Right lobe of liver (tissue), 6 donors: Measurements from ENCODE around the gene IMP4. TPM values are rescaled to one million over a fixed set of nuclear protein-coding genes. Genes with fewer than 3 reads are reported as not detected.
A peak's percentile ranks its signal among the peaks of the same experiment; 100 is the strongest.

ENCODE experiments used
- ATAC-seq, 4 donors: fragments of 200-7000 bp; cut with Tn5 transposase; one replicate each; pipeline ENCODE4 v1.9.1; 2020; ENCODE audit warnings: mild to moderate bottlenecking in 4 of 4, moderate library complexity in 4 of 4
- DNase-seq, 3 donors: peaks; one replicate each; pipeline ENCODE4 v3.0.0-alpha.2; 2020
- H3K27ac ChIP-seq, 3 donors: fragments of 200-600 bp; one replicate each; pipeline ENCODE4 v1.8.0; 2022
- H3K27me3 ChIP-seq, 2 donors: fragments of 200-600 bp; one replicate each; pipeline ENCODE4 v1.8.0; 2022
- H3K36me3 ChIP-seq, 4 donors: fragments of 200-600 bp; sonication (generic) in 1 of 4; one replicate each; pipeline versions ENCODE4 v1.5.1 to v1.8.0; 2017 to 2022; ENCODE audit warnings: control low read depth in 1 of 4
- H3K4me1 ChIP-seq, 4 donors: fragments of 200-600 bp; sonication (generic) in 1 of 4; one replicate each; pipeline versions ENCODE4 v1.5.1 to v1.8.0; 2017 to 2022; ENCODE audit warnings: control low read depth in 1 of 4
- H3K4me3 ChIP-seq, 3 donors: fragments of 200-600 bp; one replicate each; pipeline ENCODE4 v1.8.0; 2022
- H3K9me3 ChIP-seq, 4 donors: fragments of 200-600 bp; sonication (generic) in 1 of 4; one replicate each; pipeline versions ENCODE4 v1.5.1 to v1.8.0; 2017 to 2022; ENCODE audit warnings: control low read depth in 1 of 4
- POLR2A ChIP-seq: fragments of 450-650 bp; IDR thresholded peaks from one replicate; pipeline ENCODE4 v1.6.1; 2017; ENCODE audit warnings: antibody characterized with exemption, mild to moderate bottlenecking
- WGBS: methylation state at CpG from one replicate; pipeline ENCODE4 v1.1.6; 2018; ENCODE audit warnings: low coverage, low lambda C conversion rate; ENCODE audit not compliant: insufficient coverage; ENCODE audit errors: missing lambda C conversion rate; 5-methylcytosine and 5-hydroxymethylcytosine counted together
- intact Hi-C, 2 donors: fragments of 100-400 bp; cut with DNase I; formaldehyde crosslinking; loops; one replicate each; pipeline versions ENCODE4 v1.11.2 to v1.14.1; 2022
- total RNA-seq, 6 experiments: library from RNA; depleted of rRNA in 2 of 6; stranded (reverse); fragments of >200 nt in 2 of 6; fragmentation: NEBNext Ultra II Directional in 3 of 6; extraction: Animal tissue kit (Norgen Biotek cat#: 25700) in 3 of 6; gene quantifications; one replicate each; pipeline versions ENCODE4 v1.1.0 to v1.2.4, GENCODE V29; 2016 to 2023
- TF ChIP-seq, protein P1 (sequence below), 4 donors: fragments of 200-600 bp in 3 of 4; fragments of 450-650 bp in 1 of 4; IDR thresholded peaks; one replicate each; pipeline versions ENCODE4 v1.5.1 to v1.8.0; 2016 to 2022; ENCODE audit warnings: antibody characterized with exemption in 4 of 4, mild to moderate bottlenecking in 2 of 4
- donor health status: DM: no; HTN: yes; CAD: no.
- donor health status: DM: no; HTN: no; CAD: no.
- donor health status: DM: no; HTN: no; CAD: no.
- donor health status: DM: no; HTN: yes; CAD: no.
- donor health status: DM: no; HTN: yes; CAD: no.

IMP4 gene
- total RNA-seq, 6 experiments from 2014 or later: 43.1 to 136 (median 56.7) TPM

DNA sequence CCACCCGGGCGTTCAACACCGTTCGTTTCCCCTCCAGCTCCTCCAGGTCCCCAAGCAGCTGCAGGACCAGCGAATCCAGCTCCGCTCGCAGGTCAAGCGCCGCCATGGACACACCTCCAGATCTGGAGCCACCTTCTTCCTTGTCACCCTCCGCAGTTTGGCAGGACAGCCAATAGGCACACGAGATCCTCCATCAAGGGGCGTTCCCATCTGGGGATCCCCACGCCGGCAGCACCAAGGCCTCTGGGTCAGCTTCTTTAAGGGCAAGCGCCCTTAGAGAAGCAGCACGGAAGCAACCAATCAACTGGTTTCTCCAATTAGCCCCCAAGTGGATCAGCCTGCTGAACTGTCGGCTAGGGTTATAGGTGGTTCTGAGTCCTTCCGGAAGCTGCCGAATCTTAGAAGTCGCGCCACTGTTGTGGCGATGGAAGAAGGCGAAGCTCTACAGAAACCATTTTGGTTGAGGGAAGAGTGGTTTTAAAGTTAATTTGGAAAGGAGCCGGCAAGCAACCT lies 621 bp upstream of the IMP4 start:
- 0% methylated on average over 13 of the region's 24 CpGs for WGBS
- intact Hi-C loops: no loop called here
- Histone ChIP-seq H3K36me3 (peaks cover under 1 to 37% (median 18%) of the 10 kb centered on the region in 4 donors), H3K27ac (peak overlapping the region; percentile 39 to 73 (median 39)), H3K9me3 (no peaks in the 10 kb centered on the region), H3K27me3 (no peaks in the 10 kb centered on the region), H3K4me1 (peaks cover 0 to 13% (median 5%) of the 10 kb centered on the region in 4 donors), H3K4me3 (peak overlapping the region; percentile 73 to 88 (median 87))
- DNase-seq: peak; percentile 90 to 93 (median 93)
- peak; percentile 85 to 88 (median 86) for ATAC-seq
- peak; percentile 34 for TF ChIP-seq POLR2A
- TF ChIP-seq, protein P1, sequence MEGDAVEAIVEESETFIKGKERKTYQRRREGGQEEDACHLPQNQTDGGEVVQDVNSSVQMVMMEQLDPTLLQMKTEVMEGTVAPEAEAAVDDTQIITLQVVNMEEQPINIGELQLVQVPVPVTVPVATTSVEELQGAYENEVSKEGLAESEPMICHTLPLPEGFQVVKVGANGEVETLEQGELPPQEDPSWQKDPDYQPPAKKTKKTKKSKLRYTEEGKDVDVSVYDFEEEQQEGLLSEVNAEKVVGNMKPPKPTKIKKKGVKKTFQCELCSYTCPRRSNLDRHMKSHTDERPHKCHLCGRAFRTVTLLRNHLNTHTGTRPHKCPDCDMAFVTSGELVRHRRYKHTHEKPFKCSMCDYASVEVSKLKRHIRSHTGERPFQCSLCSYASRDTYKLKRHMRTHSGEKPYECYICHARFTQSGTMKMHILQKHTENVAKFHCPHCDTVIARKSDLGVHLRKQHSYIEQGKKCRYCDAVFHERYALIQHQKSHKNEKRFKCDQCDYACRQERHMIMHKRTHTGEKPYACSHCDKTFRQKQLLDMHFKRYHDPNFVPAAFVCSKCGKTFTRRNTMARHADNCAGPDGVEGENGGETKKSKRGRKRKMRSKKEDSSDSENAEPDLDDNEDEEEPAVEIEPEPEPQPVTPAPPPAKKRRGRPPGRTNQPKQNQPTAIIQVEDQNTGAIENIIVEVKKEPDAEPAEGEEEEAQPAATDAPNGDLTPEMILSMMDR (IDR thresholded peaks at IDR 0.05): no peak

DNA sequence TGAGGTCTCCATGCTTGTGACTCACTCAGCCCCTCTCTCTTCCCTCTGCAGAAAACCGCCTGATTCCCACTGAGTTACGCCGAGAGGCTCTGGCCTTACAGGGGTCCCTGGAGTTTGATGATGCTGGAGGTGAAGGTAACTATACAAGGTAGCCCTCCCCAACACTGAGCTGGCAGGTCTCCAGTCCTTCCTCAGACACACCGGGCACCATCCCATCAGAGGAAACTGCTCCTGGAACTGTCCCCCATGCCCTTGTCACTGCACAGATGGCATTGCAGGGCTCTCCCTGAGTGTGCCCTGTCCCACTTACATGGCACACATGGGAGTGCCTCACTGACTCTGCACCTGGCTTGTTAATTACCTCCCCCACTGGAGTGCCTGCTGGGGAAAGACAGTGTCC lies 1.9 kb downstream of the IMP4 start:
- peaks cover 0 to 13% (median 5%) of the 10 kb centered on the region in 4 donors for H3K4me1 ChIP-seq
- DNase-seq: no peak
- H3K27me3 ChIP-seq: no peaks in the 10 kb centered on the region
- H3K36me3 ChIP-seq: peaks cover 5 to 33% (median 18%) of the 10 kb centered on the region in 4 donors
- no peak overlapping the region for H3K27ac ChIP-seq
- no peak overlapping the region for H3K4me3 ChIP-seq
- TF ChIP-seq, protein P1 (IDR thresholded peaks at IDR 0.05): no peak
- TF ChIP-seq POLR2A: no peak
- 100% methylated on average over 3 of the region's 4 CpGs for whole genome bisulfite sequencing
- intact Hi-C loops: no loop called here
- no peak for ATAC-seq
- H3K9me3 ChIP-seq: no peaks in the 10 kb centered on the region

DNA sequence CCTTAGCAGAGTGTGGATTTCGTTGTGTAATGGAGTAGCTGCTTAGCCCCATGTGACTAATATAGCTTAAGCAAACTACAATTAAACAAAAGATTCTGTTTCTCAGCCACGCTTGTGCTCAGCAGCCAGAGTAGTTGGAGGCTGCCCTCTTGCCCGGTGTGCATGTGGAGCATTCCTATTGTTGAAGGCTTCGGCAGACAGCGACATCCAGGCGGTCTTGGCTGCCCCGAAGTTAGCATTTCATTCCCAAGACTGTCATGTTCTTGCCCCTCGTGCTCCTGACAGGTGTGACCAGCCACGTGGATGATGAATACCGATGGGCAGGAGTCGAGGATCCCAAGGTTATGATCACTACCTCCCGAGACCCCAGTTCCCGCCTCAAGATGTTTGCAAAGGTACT lies 2.4 kb downstream of the IMP4 start:
- no peak for TF ChIP-seq POLR2A
- TF ChIP-seq, protein P1 (IDR thresholded peaks at IDR 0.05): no peak
- no peaks in the 10 kb centered on the region for H3K9me3 ChIP-seq
- WGBS: 95% methylated on average over 9 of the region's 13 CpGs
- no peaks in the 10 kb centered on the region for H3K27me3 ChIP-seq
- H3K4me3 ChIP-seq: no peak overlapping the region
- peaks cover 5 to 33% (median 18%) of the 10 kb centered on the region in 4 donors for H3K36me3 ChIP-seq
- no peak overlapping the region for H3K27ac ChIP-seq
- no peak for ATAC-seq
- intact Hi-C loops: no loop called here
- H3K4me1 ChIP-seq: peaks cover 0 to 13% (median 5%) of the 10 kb centered on the region in 4 donors
- DNase-seq: no peak

DNA sequence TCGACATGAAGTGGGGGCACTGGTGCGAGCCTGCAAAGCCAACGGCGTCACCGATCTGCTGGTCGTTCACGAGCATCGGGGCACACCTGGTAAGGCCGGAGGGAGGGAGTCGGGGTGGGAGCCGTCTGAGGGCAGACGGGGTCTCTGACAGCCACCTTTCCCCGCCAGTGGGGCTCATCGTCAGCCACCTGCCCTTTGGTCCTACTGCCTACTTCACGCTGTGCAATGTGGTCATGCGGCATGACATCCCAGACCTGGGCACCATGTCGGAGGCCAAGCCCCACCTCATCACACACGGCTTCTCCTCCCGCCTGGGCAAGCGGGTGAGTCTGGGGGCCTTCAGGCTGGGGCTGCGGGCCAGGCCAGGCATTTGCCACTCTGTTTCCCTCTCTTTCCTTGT lies 2.9 kb downstream of the IMP4 start:
- TF ChIP-seq, protein P1 (IDR thresholded peaks at IDR 0.05): no peak
- H3K36me3 ChIP-seq: peaks cover 5 to 33% (median 18%) of the 10 kb centered on the region in 4 donors
- 95% methylated on average over 4 of the region's 21 CpGs for WGBS
- intact Hi-C loops: no loop called here
- ATAC-seq (no peak), DNase-seq (no peak)
- no peaks in the 10 kb centered on the region for H3K27me3 ChIP-seq
- no peak overlapping the region for H3K27ac ChIP-seq
- no peak overlapping the region for H3K4me3 ChIP-seq
- no peaks in the 10 kb centered on the region for H3K9me3 ChIP-seq
- peaks cover 0 to 13% (median 5%) of the 10 kb centered on the region in 4 donors for H3K4me1 ChIP-seq
